HepG2 (cell line): ENCODE results near the gene RPS27L. TPM values are rescaled to one million over a fixed set of nuclear protein-coding genes. Genes with fewer than 3 reads are reported as not detected.

Experiments
- ATAC-seq: fragments of 200-7000 bp; cut with Tn5 transposase; 3 replicates; pipeline ENCODE4 v1.9.1; 2020; ENCODE audit warnings: mild to moderate bottlenecking, moderate library complexity
- BruUV-seq: library from RNA; stranded (reverse); fragments of 400-500 nt; replicated peaks from 2 replicates; lab custom pipeline; 2021; lab: Mats Ljungman, UMichigan
- CTCF ChIA-PET: fragments of 300-600 bp; formaldehyde crosslinking; extraction: SDS; loops from one replicate; lab custom pipeline; 2021; ENCODE audit warnings: low total read pairs, inconsistent platforms, low intra/inter-chr PET ratio; lab: Yijun Ruan, JAX
- POLR2A ChIA-PET: fragments of 350-600 bp; sonication (Branson Sonifier 250); formaldehyde crosslinking; loops from one replicate; lab custom pipeline; 2020; ENCODE audit warnings: antibody characterized with exemption, inconsistent platforms; lab: Yijun Ruan, JAX
- DNase-seq: peaks from one replicate; pipeline ENCODE4 v3.0.0-alpha.2; 2015; ENCODE audit warnings: low spot score
- FAIRE-seq: peaks from 3 replicates; lab custom pipeline; 2011; peaks lifted over from hg19 to GRCh38; lab: Jason Lieb, UNC
- H2AFZ ChIP-seq: one replicate; pipeline ENCODE4 v1.6.1; 2011; ENCODE audit warnings: low read length, inconsistent platforms
- H3K27ac ChIP-seq: fragments of 300-600 bp; 3 replicates; pipeline ENCODE4 v1.8.0; 2011; ENCODE audit warnings: mixed run types, mild to moderate bottlenecking, mixed read lengths, low read length, inconsistent platforms; ENCODE audit not compliant: insufficient read depth; ENCODE audit errors: extremely low read length
- H3K27me3 ChIP-seq, 2 experiments: fragments of 200-600 bp in 1 of 2; 2 replicates in 1 of 2; 3 replicates in 1 of 2; pipeline versions ENCODE4 v1.6.0 to v1.8.0; 2011; ENCODE audit warnings: low read length in 2 of 2, mild to moderate bottlenecking in 2 of 2, moderate library complexity in 2 of 2, inconsistent platforms in 1 of 2; ENCODE audit not compliant: insufficient read depth in 2 of 2, control insufficient read depth in 1 of 2
- H3K36me3 ChIP-seq, 2 experiments: fragments of 200-600 bp in 1 of 2; replicated peaks in 1 of 2; 2 replicates in 1 of 2; 3 replicates in 1 of 2; pipeline versions ENCODE4 v1.5.1 to v1.8.0; 2011; ENCODE audit warnings: low read length in 2 of 2, inconsistent platforms in 1 of 2; ENCODE audit not compliant: insufficient read depth in 2 of 2, control insufficient read depth in 1 of 2
- H3K4me1 ChIP-seq: 2 replicates; pipeline ENCODE4 v1.5.1; 2012; ENCODE audit warnings: low read length, inconsistent platforms; ENCODE audit not compliant: insufficient read depth
- H3K4me2 ChIP-seq: 2 replicates; pipeline ENCODE4 v1.6.0; 2011; ENCODE audit warnings: low read depth, low read length, inconsistent platforms
- H3K4me3 ChIP-seq, 3 experiments: fragments of 200-600 bp in 1 of 3; sonication (generic), shearing (Covaris generic) in 1 of 3; replicated peaks in 1 of 3; 2 replicates each; pipeline ENCODE4 v1.5.1; 2011 to 2016; ENCODE audit warnings: low read length in 3 of 3, inconsistent platforms in 2 of 3, low read depth in 2 of 3, mild to moderate bottlenecking in 2 of 3, control low read depth in 1 of 3, mixed read lengths in 1 of 3; ENCODE audit not compliant: insufficient read depth in 1 of 3
- H3K79me2 ChIP-seq: one replicate; pipeline ENCODE4 v1.6.1; 2011; ENCODE audit warnings: low read length, inconsistent platforms; ENCODE audit not compliant: insufficient read depth
- H3K9ac ChIP-seq: 2 replicates; pipeline ENCODE4 v1.6.0; 2011; ENCODE audit warnings: mild to moderate bottlenecking, low read depth, low read length, inconsistent platforms; ENCODE audit not compliant: insufficient read depth
- H3K9me3 ChIP-seq: 2 replicates; pipeline ENCODE4 v1.5.1; 2012; ENCODE audit warnings: mild to moderate bottlenecking, low read length
- H4K20me1 ChIP-seq: 2 replicates; pipeline ENCODE4 v1.6.0; 2011; ENCODE audit warnings: inconsistent platforms, mild to moderate bottlenecking, low read length, moderate library complexity; ENCODE audit not compliant: insufficient read depth
- CREBL2 ChIP-seq: sonication (generic); formaldehyde crosslinking; IDR thresholded peaks from 2 replicates; pipeline ENCODE4 v1.8.1; 2023; ENCODE audit warnings: missing genetic modification reagents, mild to moderate bottlenecking, borderline replicate concordance
- EED ChIP-seq: sonication (generic); formaldehyde crosslinking; IDR thresholded peaks from 2 replicates; pipeline ENCODE4 v1.5.0; 2020; ENCODE audit warnings: mild to moderate bottlenecking, missing genetic modification reagents
- FUBP1 ChIP-seq: sonication (generic); formaldehyde crosslinking; IDR thresholded peaks from 2 replicates; pipeline ENCODE4 v1.5.1; 2020; ENCODE audit warnings: missing genetic modification reagents, mild to moderate bottlenecking, borderline replicate concordance
- HIC2 ChIP-seq: sonication (generic); formaldehyde crosslinking; IDR thresholded peaks from 2 replicates; pipeline ENCODE4 v1.9.0; 2022; ENCODE audit warnings: low read depth, missing genetic modification reagents
- KAT8 ChIP-seq: IDR thresholded peaks from 2 replicates; pipeline ENCODE4 v1.6.1; 2016; ENCODE audit warnings: missing genetic modification reagents, missing compliant biosample characterization
- KDM5A ChIP-seq: fragments of 200-600 bp; sonication (generic); IDR thresholded peaks from 2 replicates; pipeline ENCODE4 v1.7.0; 2018; ENCODE audit warnings: antibody characterized with exemption, mild to moderate bottlenecking, low read length, borderline replicate concordance
- NBN ChIP-seq: fragments of 450-650 bp; conservative IDR thresholded peaks from 2 replicates; pipeline ENCODE4 v1.6.1; 2017
- RBM22 ChIP-seq: fragments of 200-400 bp; formaldehyde crosslinking; optimal IDR thresholded peaks from 2 replicates; pipeline ENCODE3; 2017; ENCODE audit warnings: mild to moderate bottlenecking, low read length, moderate library complexity
- SOX6 ChIP-seq, 2 experiments: fragments of 450-650 bp in 1 of 2; sonication (generic) in 1 of 2; formaldehyde crosslinking in 1 of 2; IDR thresholded peaks; 2 replicates each; pipeline versions ENCODE4 v1.4.0 to v1.6.1; 2017 to 2020; ENCODE audit warnings: antibody characterized with exemption in 1 of 2, mild to moderate bottlenecking in 1 of 2, missing genetic modification reagents in 1 of 2
- SRSF9 ChIP-seq: fragments of 200-400 bp; formaldehyde crosslinking; IDR thresholded peaks from 2 replicates; pipeline ENCODE4 v1.6.1; 2018; ENCODE audit warnings: borderline replicate concordance, mild to moderate bottlenecking, low read depth, low read length; ENCODE audit not compliant: insufficient read depth, poor library complexity, severe bottlenecking
- TSC22D2 ChIP-seq: sonication (generic); formaldehyde crosslinking; IDR thresholded peaks from 2 replicates; pipeline ENCODE4 v1.5.1; 2020; ENCODE audit warnings: missing genetic modification reagents, mild to moderate bottlenecking, borderline replicate concordance
- U2AF1 ChIP-seq: fragments of 200-400 bp; formaldehyde crosslinking; optimal IDR thresholded peaks from 2 replicates; pipeline ENCODE3; 2017; ENCODE audit warnings: mild to moderate bottlenecking, low read depth, low read length
- ZBTB20 ChIP-seq: sonication (generic); formaldehyde crosslinking; IDR thresholded peaks from 2 replicates; pipeline ENCODE4 v1.8.1; 2023; ENCODE audit warnings: missing genetic modification reagents, low read depth, mild to moderate bottlenecking, borderline replicate concordance
- ZFAT ChIP-seq: sonication (generic); formaldehyde crosslinking; conservative IDR thresholded peaks from 2 replicates; pipeline ENCODE4 v1.8.1; 2023; ENCODE audit warnings: missing genetic modification reagents, inconsistent platforms
- ZNF30 ChIP-seq: sonication (generic); formaldehyde crosslinking; IDR thresholded peaks from 2 replicates; pipeline ENCODE4 v1.5.0; 2020; ENCODE audit warnings: mild to moderate bottlenecking, missing genetic modification reagents
- ZNF501 ChIP-seq: sonication (generic); formaldehyde crosslinking; IDR thresholded peaks from 2 replicates; pipeline ENCODE4 v1.5.1; 2020; ENCODE audit warnings: mild to moderate bottlenecking, moderate library complexity, missing genetic modification reagents
- ZNF572 ChIP-seq: sonication (generic); formaldehyde crosslinking; IDR thresholded peaks from 2 replicates; pipeline ENCODE4 v1.5.1; 2020; ENCODE audit warnings: mild to moderate bottlenecking, missing genetic modification reagents
- ZNF589 ChIP-seq: sonication (generic); formaldehyde crosslinking; conservative IDR thresholded peaks from 2 replicates; pipeline ENCODE4 v1.8.0; 2022; ENCODE audit warnings: mild to moderate bottlenecking, moderate library complexity, missing genetic modification reagents
- ZNF816 ChIP-seq: sonication (generic); formaldehyde crosslinking; IDR thresholded peaks from 2 replicates; pipeline ENCODE4 v1.8.0; 2022; ENCODE audit warnings: missing genetic modification reagents, mild to moderate bottlenecking, borderline replicate concordance
- WGBS: methylation state at CpG from one replicate; pipeline ENCODE4 v1.1.6; 2017; ENCODE audit warnings: low lambda C conversion rate; 5-methylcytosine and 5-hydroxymethylcytosine counted together
- in situ Hi-C: cut with HindIII; loops from 2 replicates; pipeline ENCODE4 v1.10.0; 2017; ENCODE audit warnings: low pct_unique_long_range_greater_than_20kb; ENCODE audit not compliant: extremely low pct_ligation_motif_present
- intact Hi-C: fragments of 100-400 bp; cut with micrococcal nuclease; formaldehyde crosslinking; loops from one replicate; pipeline ENCODE4 v1.10.0; 2022; ENCODE audit not compliant: unreplicated experiment
- polyA plus RNA-seq, 8 experiments: library from polyadenylated mRNA; depleted of rRNA in 3 of 8; stranded (reverse) in 7 of 8; unstranded in 1 of 8; fragments of >200 nt; fragmentation: Illumina TruSeq in 4 of 8; extraction: Trizol in 4 of 8; gene quantifications; 2 replicates each; pipeline versions ENCODE4 v1.2.1 to v1.2.3, GENCODE V29; 2011 to 2016; ENCODE audit warnings: low read depth in 4 of 8, missing spikeins in 1 of 8, mixed read lengths in 1 of 8; ENCODE audit not compliant: insufficient read depth in 1 of 8
- total RNA-seq, 5 experiments: library from RNA; depleted of rRNA; stranded (reverse); fragments of >200 nt; fragmentation: Illumina TruSeq; extraction: Trizol; gene quantifications; 2 replicates each; pipeline ENCODE4 v1.2.3, GENCODE V29; 2016; ENCODE audit warnings: low read depth in 1 of 5
- TF ChIP-seq, protein P1 (sequence below): conservative IDR thresholded peaks from 2 replicates; pipeline ENCODE4 v1.6.1; 2018; ENCODE audit warnings: missing genetic modification reagents
- TF ChIP-seq, protein P2 (sequence below): IDR thresholded peaks from 2 replicates; pipeline ENCODE4 v1.6.1; 2012; ENCODE audit warnings: inconsistent platforms

RPS27L gene
- total and polyA plus RNA-seq, 2 of the 13 experiments (the other 11 are each of a cell fraction or from before 2014, with no cell fraction given): 231 to 433 TPM

GRCh38 chr15:63114465-63114864 lies 42.8 kb downstream of the RPS27L start (continued):
- no peak for TF ChIP-seq ZNF501
- TF ChIP-seq U2AF1: no peak
- no peak for TF ChIP-seq KAT8 (CRISPR knock-in tag)
- no peak for TF ChIP-seq EED (CRISPR knock-in tag)
- no peak for TF ChIP-seq ZFAT (CRISPR knock-in tag)
- TF ChIP-seq TSC22D2: no peak
- TF ChIP-seq ZNF572 (CRISPR knock-in tag): no peak
- TF ChIP-seq FUBP1 (CRISPR knock-in tag): no peak
- TF ChIP-seq ZNF816: no peak
- TF ChIP-seq SOX6 (IDR thresholded peaks at IDR 0.05): no peak
- TF ChIP-seq SOX6 (CRISPR knock-in tag; IDR thresholded peaks at IDR 0.05): no peak
- TF ChIP-seq ZNF589 (CRISPR knock-in tag): no peak
- no peak for TF ChIP-seq RBM22

DNA sequence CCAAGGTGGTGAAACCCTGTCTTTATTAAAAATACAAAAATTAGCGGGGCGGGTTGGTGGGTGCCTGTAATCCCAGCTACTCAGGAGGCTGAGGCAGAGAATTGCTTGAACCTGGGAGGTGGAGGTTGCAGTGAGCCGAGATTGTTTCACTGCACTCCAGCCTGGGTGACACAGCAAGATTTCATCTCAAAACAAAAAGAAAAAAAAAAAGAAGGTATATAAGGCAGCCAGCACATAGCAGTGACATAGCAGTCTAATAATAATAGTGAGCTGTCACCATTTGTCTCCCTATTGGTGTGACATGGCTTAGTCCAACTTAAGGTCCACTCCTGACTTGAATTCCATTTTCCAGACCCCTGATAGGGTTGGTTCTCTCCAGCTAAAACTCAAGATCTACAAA lies 44.4 kb downstream of the RPS27L start:
- no peak overlapping the region for H3K9ac ChIP-seq
- WGBS: 66% methylated on average over 3 of the region's 3 CpGs
- H3K4me1 ChIP-seq: peaks cover 49% of the 10 kb centered on the region
- no peaks in the 10 kb centered on the region for H3K9me3 ChIP-seq
- FAIRE-seq (no peak), ATAC-seq (no peak), DNase-seq (no peak)
- intact Hi-C loops: no loop called here
- no peak overlapping the region for H3K4me3 ChIP-seq
- H3K27ac ChIP-seq: no peak overlapping the region
- no peaks in the 10 kb centered on the region for H3K36me3 ChIP-seq
- H3K27me3 ChIP-seq: no peaks in the 10 kb centered on the region
- no peaks in the 10 kb centered on the region for H4K20me1 ChIP-seq
- no TSS peak for BruUV-seq
- H2AFZ ChIP-seq: no peak overlapping the region
- in situ Hi-C loops: no loop called here
- CTCF ChIA-PET: no interaction called here
- POLR2A ChIA-PET: no interaction called here
- no peak overlapping the region for H3K4me2 ChIP-seq
- H3K79me2 ChIP-seq: no peaks in the 10 kb centered on the region
- TF ChIP-seq KDM5A (no peak), ZNF30 (no peak), ZBTB20 (CRISPR knock-in tag) (no peak), HIC2 (no peak), NBN (no peak), CREBL2 (CRISPR knock-in tag) (no peak), SRSF9 (no peak)
- TF ChIP-seq, protein P1, sequence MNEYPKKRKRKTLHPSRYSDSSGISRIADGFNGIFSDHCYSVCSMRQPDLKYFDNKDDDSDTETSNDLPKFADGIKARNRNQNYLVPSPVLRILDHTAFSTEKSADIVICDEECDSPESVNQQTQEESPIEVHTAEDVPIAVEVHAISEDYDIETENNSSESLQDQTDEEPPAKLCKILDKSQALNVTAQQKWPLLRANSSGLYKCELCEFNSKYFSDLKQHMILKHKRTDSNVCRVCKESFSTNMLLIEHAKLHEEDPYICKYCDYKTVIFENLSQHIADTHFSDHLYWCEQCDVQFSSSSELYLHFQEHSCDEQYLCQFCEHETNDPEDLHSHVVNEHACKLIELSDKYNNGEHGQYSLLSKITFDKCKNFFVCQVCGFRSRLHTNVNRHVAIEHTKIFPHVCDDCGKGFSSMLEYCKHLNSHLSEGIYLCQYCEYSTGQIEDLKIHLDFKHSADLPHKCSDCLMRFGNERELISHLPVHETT (CRISPR knock-in tag): no peak
- TF ChIP-seq, protein P2, sequence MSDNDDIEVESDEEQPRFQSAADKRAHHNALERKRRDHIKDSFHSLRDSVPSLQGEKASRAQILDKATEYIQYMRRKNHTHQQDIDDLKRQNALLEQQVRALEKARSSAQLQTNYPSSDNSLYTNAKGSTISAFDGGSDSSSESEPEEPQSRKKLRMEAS: no peak
